NCI-H1105 treated with DMSO at 0.1 percent for 48 hours (cell line): ENCODE measurements around the gene NEK4.
"Not testable (repeated sequence)": the region's sequence is repeated elsewhere in the genome, so short reads cannot be mapped to it uniquely, and the experiment has no call there.

Experiments
- DNase-seq: peaks from one replicate; lab custom pipeline; 2025; lab: John Stamatoyannopoulos, UW

NEK4 gene

DNA sequence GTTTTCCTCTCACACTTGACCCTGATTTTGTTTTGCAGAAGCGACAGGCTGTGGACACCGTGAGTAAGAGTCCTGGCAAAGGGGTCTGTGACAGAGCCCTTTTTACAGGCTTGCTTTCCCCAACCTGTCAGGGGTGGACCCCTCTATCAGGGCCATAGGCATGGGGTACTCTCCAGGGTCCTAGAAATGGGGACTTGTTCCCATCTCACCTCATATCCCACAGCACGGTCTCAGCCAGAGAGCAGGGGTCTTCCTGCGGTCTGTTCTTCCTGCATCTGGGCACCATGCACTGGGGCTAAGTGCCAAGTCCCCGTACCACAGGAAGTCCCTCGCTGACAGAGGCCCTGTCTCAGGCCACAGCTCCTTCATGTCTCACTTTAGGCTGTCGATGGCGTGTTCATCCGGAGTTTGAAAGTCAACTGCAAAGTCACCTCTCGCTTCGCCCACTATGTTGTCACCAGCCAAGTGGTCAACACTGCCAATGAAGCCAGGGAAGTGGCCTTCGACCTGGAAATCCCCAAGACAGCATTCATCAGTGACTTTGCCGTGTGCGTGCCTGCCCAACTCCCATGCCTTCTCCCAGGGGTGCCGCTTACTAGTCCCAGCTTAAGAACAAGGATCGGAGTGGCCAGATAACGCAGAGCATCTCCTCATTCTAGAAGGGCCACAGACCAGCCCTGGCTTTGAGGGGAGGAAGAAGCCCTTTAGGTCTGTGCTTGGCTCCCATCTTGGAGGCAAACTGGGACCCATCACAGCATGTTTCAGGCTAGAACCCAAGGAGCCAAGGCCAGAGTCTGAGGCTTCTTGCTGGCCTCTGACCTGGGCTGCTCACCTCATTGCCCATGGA, 7.4 kb upstream of the NEK4 start:
- DNase-seq: no peak

DNA sequence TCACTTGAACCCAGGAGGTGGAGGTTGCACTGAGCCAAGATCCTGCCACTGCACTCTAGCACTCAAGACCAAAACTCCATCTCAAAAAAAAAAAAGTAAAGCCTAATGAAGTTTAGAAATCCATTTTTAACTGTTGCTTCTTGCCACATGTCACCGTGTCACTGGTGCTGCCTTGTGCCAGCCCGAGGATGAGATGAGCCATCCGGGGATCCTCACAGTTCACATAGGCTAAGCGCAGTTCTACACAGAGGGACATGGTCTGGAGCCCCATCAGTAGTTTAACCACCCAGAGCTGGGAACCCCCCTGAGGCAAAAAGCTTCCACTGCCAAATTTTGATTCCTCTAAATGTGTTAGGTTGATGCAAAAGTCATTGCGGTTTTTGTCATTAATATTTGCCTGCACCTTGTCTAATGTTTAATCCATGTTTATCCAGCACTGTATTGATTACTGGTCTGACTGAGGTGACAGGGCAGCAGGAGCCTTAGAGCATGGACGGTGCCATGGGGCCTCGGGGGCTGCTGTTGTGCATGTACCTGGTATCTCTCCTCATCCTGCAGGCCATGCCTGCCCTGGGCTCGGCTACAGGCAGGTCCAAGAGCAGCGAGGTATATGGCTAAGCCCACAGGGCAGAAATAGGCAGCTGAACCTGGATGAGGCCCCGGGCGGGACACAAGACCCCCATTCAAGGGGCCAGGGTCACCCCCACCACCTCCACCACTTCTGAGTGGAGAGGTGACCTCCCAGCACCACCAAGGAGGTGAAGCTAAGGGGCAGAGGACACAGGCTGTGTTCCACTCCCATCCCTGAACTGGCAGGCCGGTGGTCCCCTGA, 6.6 kb upstream of the NEK4 start, which contains the start of gene ITIH1:
Gene ITIH1 (plus strand): TSS at position 473 of the 832 bp plus-strand sequence. CDS start 17 bp downstream, at position 490.
- DNase-seq: no peak

DNA sequence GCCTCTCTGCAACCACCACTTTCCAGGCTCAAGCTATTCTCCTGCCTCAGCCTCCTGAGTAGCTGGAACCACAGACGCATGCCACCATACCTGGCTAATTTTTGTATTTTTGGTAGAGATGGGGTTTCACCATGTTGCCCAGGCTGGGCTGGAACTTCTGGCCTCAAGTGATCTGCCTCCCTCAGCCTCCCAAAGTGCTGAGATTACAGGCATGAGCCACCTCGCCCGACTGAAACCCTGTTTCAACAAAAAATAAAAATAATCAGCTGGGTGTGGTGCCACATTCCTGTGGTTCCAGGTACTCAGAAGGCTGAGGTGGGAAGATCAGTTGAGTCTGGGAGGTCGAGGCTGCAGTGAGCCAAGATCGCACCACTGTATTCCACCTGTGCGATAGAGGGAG, 5.7 kb upstream of the NEK4 start:
- not testable (repeated sequence) for DNase-seq

DNA sequence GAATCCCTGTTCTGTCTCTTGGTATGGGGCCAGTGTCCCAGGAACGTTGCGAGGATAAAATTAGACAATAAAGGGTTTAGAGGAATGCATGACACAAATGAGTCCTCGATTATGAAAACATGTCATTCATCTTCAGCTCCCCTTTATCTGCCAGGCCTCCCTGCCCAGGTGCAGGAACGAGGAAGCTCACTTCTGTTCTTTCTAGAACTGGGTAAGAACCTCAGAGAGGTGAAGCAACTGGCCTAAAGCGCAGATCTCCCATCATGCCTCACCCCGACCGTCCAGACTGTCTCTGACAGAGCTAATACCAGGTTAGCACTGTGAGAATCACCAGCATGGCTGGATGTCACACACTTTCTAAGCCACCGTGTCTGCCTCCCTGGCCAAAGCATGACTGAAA, 5.1 kb upstream of the NEK4 start:
- DNase-seq: no peak

DNA sequence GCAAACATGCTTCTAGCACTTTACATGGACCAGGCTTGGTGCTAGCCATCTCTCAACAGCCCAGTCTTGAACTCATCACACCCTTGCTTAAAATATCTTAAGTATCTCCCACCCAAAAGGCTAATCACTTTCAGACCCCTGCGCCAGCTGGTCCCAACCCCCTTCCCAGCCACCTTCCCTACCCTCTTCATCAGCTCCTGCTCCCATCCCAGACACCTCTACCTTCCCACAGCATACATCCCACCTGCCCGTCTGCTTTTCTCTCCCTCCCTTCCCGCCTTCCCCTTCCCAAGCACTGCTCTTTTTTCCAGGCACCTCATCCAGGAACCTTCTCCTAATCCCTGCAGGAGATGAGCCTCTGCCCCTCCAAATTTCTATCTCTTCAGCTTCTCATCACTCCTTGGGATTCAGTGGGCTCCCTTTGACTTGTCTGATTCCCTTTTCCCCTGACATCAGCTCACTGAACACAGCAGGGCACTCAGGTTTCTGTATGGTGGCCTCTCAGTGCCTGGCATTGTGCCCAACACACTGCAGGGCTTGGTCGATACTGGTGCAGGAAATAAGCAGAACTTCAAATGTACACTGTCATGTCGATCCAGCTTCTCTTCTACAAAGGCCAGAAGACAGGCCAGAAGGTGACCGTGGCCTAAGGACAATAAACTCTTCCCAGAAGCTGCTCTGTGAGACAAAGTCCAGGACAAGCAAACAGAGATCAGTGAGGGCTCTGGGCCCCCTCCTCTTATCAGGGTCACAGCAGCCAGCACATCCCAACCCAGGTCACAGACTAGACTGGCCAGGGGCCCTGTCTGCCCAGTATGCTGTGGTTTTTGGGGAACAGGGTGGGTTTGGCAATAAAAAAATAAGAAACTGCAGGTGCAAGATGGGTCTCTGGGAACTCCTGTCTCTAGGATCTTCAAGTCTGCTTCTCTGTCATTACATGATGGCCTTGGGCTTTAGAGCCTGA, 4.4 kb upstream of the NEK4 start:
- DNase-seq: no peak

DNA sequence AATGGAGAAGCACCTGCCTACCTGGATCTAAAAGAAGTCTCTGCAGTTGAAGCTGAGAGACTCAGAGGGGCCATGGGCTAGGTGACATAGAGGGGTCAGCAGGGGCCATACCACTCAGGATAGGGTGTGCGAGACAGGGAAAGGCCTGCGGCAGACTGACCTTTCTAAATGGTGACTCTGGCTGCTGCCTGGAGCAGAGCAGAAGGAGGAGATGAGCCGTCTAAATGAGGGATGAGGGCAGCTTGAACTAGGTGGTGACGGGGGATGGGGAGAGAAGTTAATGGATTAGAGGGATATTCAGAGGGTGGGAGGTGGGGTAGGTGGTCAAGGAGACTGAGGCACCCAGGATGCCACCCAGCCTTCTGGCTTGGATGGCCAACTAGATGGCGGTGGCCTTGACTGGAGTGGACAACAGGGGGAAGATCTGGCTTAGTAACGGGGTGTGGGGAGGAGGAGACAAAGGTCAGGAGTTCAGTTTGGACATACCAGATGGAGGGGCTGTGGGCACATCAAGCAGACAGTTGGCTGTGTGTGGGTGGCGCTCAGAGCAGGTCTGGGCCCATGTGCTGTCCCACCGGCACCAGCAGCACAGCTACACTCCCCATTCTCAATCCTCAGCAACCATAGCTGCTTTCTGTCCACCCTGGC, 3.5 kb upstream of the NEK4 start:
- DNase-seq: no peak

DNA sequence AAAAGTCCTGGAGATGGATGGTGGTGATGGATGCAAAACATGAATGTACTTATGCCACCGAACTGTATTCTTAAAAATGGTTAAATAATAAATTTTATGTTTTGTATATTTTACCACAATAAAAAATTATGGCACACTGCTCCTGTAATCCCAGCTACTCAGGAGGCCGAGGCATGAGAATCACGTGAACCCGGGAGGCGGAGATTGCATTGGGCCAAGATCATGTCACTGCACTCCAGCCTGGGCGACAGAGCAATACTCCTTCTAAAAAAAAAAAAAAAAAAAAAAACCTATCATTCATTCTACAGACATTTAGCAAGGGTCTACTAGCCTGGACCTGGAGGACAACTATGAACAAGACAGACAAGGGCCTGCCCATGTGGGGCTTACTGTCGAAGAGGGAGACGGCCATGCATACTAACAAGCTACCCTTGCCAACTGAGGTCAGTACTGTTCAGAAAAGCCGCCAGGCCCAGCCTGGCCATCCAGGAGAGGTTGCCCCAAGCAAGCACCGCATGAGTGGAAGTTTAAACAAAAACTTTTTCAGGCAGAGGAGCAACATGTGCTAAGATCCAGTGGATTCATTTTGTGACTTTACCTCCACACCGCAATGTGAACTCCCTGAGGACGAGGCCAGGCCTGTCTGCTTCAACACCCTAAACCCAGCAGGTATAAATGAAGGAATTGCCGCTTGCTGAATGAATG, 2.8 kb upstream of the NEK4 start:
- DNase-seq: no peak

DNA sequence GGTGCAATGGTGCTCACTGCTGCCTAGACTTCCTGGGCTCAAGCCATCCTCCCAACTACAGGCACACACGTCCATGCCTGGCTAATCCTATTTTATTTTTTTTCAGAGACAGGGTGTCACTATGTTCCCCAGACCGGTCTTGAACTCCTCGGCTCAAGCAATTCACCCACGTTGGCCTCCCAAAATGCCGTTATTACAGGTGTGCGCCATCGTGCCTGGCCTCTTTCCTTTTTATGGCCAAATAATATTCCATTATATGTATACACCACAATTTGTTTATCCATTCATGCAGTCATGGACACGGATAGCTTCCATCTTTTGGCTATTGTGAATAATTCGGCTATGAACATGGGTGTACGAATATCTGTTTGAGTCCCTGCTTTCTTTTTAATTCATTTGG, 962 bp upstream of the NEK4 start:
- no peak for DNase-seq

DNA sequence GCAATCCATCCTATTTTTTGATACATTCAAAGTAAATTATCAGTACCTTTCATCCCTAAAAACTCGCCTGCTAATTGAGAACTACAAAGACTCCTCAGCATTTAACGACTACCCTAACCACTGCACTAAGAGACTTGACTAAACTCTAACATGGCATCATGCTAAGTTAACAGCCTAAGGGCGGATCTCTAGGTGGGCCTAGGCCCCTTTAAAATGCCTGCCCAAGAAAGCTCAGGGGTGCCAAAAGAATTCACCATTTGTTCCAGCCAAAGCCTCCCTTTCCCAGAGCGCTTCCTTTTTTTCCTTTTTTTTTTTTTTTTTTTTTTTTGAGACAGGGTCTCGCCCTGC, 568 bp upstream of the NEK4 start:
- DNase-seq: no peak

DNA sequence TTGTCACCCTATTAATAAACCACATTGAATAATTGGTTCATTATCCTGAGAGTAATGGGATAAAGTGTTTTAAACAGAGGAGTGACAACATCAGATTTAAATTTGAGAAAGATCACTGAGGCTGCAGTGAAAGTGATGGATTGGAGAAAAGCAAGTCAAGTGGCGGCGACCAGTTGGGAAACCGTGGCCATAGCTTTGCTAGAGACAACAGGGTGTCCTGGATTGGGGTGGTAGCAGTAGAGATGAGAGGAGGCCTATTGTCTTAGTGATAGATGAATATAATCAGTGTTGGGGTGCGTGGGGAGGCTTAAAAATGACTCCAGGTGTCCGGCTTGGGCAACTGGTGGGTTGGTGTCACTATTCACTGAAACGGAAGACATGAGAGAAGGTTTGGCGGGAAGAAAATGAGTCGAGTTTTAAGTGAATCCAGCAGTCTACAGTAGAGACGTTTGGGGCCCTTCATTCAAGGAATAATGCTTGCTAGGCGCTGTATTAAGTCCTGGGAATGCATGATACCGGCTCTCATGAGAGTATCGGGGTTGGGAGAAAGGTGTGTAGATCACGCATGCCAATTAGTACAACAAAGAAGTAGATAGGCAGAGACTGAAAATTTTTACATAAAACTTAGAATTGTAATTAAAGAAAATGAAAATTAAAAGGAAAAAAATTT, 819 bp downstream of the NEK4 start:
- DNase-seq: peak; percentile 24

DNA sequence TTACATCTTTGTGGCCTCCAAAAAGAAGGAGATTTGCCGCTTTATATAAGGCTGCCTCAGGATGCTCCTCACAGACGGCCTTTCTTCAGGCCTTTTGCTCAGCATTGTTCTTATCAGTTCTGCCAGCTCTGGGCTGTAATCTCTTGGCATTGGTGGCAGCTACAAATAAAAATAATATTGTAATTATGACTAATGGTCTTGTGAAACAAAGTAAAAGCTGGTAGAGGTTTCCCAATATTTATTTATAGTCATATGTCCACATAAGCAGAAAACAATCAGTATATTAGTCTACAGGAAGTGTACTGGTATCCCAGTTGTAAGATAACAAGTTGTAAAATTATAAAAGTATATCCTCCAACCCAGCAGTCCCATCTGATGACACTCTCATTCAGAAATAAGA, 7.3 kb downstream of the NEK4 start:
- DNase-seq: no peak

DNA sequence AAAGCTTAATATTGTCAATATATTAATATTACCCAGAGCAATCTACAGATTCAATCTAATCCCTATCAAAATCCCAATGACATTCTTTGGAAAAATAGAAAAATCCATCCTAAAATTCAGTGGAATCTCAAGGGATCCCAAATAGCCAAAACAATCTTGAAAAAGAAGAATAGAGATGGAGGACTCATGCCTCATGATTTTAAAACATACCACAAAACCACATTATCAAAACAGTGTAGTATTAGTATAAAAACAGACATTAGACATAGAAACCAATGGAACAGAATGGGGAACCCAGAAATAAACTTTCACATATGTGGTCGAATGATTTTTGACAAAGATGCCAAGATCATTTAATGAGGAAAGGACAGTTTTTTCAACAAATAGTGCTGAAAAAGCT, 14.6 kb downstream of the NEK4 start:
- no peak for DNase-seq

DNA sequence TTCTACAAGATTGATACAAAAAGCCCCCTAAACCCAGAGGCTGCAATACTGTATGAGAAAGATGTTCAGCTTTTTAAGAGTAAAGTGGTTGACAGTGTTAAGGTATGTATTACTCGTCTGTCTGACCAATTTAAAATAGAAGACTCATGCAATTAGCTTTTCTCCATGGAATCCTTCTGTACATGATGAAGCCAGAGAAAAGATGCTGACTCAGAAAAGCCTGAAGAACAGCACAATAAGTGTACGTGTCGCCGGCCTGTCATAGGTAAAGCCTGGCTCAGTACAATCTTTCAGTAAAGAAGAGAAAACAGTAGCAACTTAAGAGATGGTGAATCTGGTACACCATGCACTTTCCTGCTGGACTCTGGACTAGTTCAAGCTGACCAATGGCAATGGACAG, 16.4 kb downstream of the NEK4 start:
- no peak for DNase-seq

DNA sequence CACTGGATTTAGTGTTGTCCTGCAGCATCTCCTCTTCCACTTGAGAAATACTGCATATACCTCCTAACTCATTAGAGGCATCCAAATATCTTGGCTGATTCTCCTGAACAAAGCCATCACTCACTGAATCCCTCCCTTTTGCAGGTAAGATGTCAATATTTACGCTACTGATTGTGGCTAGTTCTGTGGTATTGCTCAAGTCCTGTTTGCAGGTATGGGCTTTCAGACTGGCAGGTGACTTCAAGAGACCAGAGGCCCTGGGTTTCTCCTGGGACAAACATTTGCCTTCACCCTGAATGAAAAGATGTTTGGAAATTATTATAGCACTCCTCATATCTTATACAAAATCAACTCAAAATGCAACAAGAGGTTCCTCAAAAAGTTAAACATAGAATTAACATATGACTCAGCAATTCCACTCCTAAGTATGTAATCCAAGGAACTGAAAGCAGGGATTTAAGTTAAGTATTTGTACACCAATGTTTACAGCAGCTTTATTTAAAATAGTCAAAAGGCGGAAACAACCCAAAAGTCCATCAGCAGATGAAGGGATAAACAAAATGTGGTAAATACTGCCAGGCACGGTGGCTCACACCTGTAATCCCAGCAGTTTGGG, 18.6 kb downstream of the NEK4 start:
- DNase-seq: no peak

DNA sequence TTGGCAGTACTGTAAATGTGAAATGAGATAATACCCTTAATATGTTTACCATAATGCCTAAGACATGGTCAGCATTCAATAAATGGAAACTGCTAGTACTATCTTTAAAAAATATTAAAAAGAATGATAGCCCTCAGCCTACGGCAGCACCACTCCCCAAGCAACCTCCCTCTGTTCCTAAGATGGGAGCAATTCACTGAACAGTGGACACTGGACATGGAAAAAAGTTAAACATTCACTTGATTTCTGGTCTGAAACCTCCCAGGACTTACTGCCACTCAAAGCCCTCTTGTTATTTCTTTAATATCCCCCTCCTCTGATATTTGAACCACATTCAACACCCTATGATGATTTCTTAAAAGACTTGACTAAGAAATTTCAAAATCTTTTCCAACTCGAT, 27.0 kb downstream of the NEK4 start:
- DNase-seq: no peak

DNA sequence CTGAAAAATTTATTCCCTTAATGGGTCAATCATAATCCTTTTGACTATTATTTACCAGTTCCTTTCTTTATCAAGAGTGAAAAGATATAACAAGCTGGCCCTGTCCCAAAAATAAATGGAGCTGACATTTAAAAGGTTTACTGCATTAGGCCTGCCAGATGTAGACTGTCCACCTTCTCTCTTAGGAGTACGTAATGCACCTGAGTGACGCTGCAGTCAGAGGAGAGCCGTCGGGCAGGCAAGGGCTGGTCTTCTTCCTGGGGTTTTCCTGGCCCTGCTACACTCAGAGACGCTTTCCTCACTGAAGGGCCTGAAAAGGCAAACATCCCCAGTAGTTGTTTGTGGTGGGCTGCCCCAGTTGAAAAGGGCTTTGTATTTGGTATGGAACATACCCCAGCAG, 27.6 kb downstream of the NEK4 start:
- DNase-seq: peak; percentile 21

DNA sequence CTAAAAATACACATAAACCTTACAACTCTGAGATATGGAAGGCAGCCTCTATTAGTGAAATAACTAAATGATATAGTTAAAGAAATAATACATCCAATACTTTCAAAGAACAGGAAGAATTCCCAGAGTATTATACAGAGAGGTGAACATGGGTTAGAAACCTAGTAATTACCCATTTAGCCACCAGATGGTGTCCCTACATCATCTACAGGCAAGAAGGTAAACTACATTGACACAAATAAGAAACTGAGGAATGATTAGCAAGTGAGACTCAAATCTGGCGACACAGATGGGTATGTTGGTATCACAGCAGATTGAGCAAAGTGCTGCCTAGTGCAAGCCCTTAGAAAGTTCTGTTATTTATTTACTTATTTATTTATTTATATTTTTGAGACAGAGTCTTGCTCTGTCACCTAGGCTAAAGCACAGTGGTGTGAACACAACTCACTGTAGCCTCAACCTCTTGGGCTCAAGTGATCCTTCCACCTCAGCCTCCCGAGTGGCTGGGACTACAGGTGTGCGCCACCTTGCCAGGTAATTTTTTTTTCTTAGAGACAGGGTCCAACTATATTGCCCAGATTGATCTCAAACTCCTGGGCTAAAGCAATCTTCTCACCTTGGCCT, 28.2 kb downstream of the NEK4 start:
- DNase-seq: no peak

DNA sequence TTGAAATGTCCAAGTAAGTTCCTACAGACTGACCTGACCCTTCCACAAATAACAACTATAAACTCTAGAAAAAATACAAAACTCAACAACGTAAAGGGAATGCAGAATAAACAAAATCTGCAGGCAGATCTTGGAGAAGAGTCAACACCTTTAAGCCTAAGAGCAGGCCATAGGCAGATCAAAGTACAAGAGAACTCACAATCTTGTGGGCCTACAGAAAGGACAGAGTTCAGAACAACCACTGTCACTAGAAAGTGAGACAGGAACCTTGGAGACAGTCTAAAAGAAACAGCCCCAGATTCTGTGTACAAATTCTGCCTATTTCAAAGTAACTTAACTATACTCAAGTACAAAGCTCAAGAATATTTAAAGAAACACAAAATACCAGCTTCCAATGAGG, 31.0 kb downstream of the NEK4 start:
- DNase-seq: no peak

DNA sequence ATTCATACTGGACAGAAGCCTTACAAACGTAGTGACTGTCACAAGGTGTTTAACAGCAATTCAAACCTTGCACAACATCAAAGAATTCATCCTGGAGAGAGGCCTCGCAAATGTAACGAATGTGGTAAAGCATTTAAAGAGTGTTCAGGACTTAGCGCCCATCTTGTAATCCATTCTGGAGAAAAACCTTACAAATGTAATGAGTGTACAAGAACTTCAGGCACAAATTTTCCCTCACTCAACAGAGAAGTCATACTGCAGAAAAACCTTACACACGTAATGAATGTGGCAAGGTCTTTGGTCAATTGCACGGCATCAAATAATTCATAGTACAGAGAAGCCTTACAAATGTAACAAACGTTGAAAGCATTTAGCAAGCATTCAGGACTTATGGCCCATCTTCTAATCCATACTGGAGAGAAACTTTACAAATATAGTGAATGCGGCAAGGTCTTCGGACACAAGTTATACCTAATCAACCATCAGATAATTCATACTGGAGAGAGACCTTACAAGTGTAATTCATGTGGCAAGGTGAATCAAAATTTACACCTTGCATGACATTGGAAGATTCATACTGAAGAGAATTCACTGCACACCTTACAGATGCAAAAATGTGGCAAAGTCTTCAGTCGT, 37.4 kb downstream of the NEK4 start:
- DNase-seq: no peak
